HepG2 (cell line): ENCODE results near the gene ZDHHC14.
"Not testable (repeated sequence)": the region's sequence is repeated elsewhere in the genome, so short reads cannot be mapped to it uniquely, and the experiment has no call there.

ENCODE experiments used
- ARID4A ChIP-seq: sonication (generic); formaldehyde crosslinking; IDR thresholded peaks from 2 replicates; pipeline ENCODE4 v1.5.0; 2020; ENCODE audit warnings: mild to moderate bottlenecking, missing genetic modification reagents, borderline replicate concordance
- ELK4 ChIP-seq: sonication (generic); formaldehyde crosslinking; IDR thresholded peaks from 2 replicates; pipeline ENCODE4 v1.9.0; 2021; ENCODE audit warnings: missing genetic modification reagents, borderline replicate concordance
- HNRNPL ChIP-seq: fragments of 200-400 bp; formaldehyde crosslinking; IDR thresholded peaks from 2 replicates; pipeline ENCODE4 v1.6.1; 2017; ENCODE audit warnings: mild to moderate bottlenecking, low read depth, low read length
- SIN3A ChIP-seq: IDR thresholded peaks from 2 replicates; pipeline ENCODE4 v1.6.1; 2011; ENCODE audit warnings: low read depth, mild to moderate bottlenecking, control low read depth, low read length, borderline replicate concordance
- SNRNP70 ChIP-seq: fragments of 200-400 bp; formaldehyde crosslinking; IDR thresholded peaks from 2 replicates; pipeline ENCODE4 v1.6.1; 2017; ENCODE audit warnings: mild to moderate bottlenecking, low read depth, low read length, moderate library complexity
- ZNF878 ChIP-seq: sonication (generic); formaldehyde crosslinking; IDR thresholded peaks from 2 replicates; pipeline ENCODE4 v1.8.1; 2023; ENCODE audit warnings: mild to moderate bottlenecking, missing genetic modification reagents, moderate library complexity

GRCh38 chr6:157395199-157395598, 14.2 kb downstream of the ZDHHC14 start:
- not testable (repeated sequence) for TF ChIP-seq SNRNP70; SIN3A; ARID4A; ZNF878 (CRISPR knock-in tag); HNRNPL; ELK4 (CRISPR knock-in tag)
